Stimulated activated CD4-positive, alpha-beta T cell treated with anti-CD3 and anti-CD28 coated beads, Interleukin-2, amount 100 ng/mL, for 48 hours (primary cell): ENCODE data around the gene GMFB.
"Not testable (repeated sequence)": the region's sequence is repeated elsewhere in the genome, so short reads cannot be mapped to it uniquely, and the experiment has no call there.

Experiments used
- DNase-seq, 2 donors: peaks; one replicate each; pipeline ENCODE4 v3.0.0-alpha.2; 2020

GMFB gene

GRCh38 chr14:54490445-54491175, 1.8 kb upstream of the GMFB start:
- DNase-seq = no peak

- no peak for DNase-seq
Observed at GRCh38 chr14:54489731-54490444, 1.1 kb upstream of the GMFB start.

GRCh38 chr14:54489318-54489683, 521 bp upstream of the GMFB start:
- no peak for DNase-seq

- DNase-seq = peak in 1 of 2 donors; percentile 20
Observed at GRCh38 chr14:54488318-54488645, 498 bp downstream of the GMFB start.

- DNase-seq = no peak
Observed at GRCh38 chr14:54487771-54488170, 1.0 kb downstream of the GMFB start.

- no peak for DNase-seq
Observed at GRCh38 chr14:54486685-54487084, 2.1 kb downstream of the GMFB start.

- DNase-seq = no peak
Observed at GRCh38 chr14:54483846-54484245, 4.9 kb downstream of the GMFB start.

- no peak for DNase-seq
Observed at GRCh38 chr14:54483073-54483745, 5.6 kb downstream of the GMFB start.

- no peak for DNase-seq
Observed at GRCh38 chr14:54481695-54482094, 7.1 kb downstream of the GMFB start.

GRCh38 chr14:54480830-54481562, 7.8 kb downstream of the GMFB start:
- DNase-seq = no peak

- no peak for DNase-seq
Observed at GRCh38 chr14:54478636-54479215, 10.1 kb downstream of the GMFB start.

- DNase-seq = no peak
Observed at GRCh38 chr14:54475911-54476310, 12.9 kb downstream of the GMFB start.

- no peak for DNase-seq
Observed at GRCh38 chr14:54475187-54475899, 13.4 kb downstream of the GMFB start.

GRCh38 chr14:54474232-54474793, 14.5 kb downstream of the GMFB start:
- no peak for DNase-seq

GRCh38 chr14:54472315-54472714, 16.5 kb downstream of the GMFB start:
- DNase-seq = no peak

- no peak for DNase-seq
Observed at GRCh38 chr14:54471641-54472040, 17.1 kb downstream of the GMFB start.

GRCh38 chr14:54470701-54471100, 18.1 kb downstream of the GMFB start:
- DNase-seq = no peak

- no peak for DNase-seq
Observed at GRCh38 chr14:54467280-54467679, 21.5 kb downstream of the GMFB start.

GRCh38 chr14:54465654-54466053, 23.1 kb downstream of the GMFB start:
- no peak for DNase-seq

- DNase-seq = no peak
Observed at GRCh38 chr14:54462048-54462447, 26.7 kb downstream of the GMFB start.

GRCh38 chr14:54459106-54459505, 29.7 kb downstream of the GMFB start:
- no peak for DNase-seq

- DNase-seq = not testable (repeated sequence)
Observed at GRCh38 chr14:54458536-54458935, 30.2 kb downstream of the GMFB start.
